HL-60 (cell line): ENCODE measurements around the gene GPX4.

Source experiments
- TF ChIP-seq, protein P1 (sequence below): IDR thresholded peaks from 2 replicates; pipeline ENCODE4 v1.6.1; 2012; ENCODE audit warnings: low read depth; ENCODE audit not compliant: insufficient replicate concordance
- TF ChIP-seq, protein P2 (sequence below): IDR thresholded peaks from one replicate; pipeline ENCODE4 v1.5.1; 2011; ENCODE audit warnings: low read length, control low read depth, inconsistent platforms; ENCODE audit not compliant: insufficient read depth

DNA sequence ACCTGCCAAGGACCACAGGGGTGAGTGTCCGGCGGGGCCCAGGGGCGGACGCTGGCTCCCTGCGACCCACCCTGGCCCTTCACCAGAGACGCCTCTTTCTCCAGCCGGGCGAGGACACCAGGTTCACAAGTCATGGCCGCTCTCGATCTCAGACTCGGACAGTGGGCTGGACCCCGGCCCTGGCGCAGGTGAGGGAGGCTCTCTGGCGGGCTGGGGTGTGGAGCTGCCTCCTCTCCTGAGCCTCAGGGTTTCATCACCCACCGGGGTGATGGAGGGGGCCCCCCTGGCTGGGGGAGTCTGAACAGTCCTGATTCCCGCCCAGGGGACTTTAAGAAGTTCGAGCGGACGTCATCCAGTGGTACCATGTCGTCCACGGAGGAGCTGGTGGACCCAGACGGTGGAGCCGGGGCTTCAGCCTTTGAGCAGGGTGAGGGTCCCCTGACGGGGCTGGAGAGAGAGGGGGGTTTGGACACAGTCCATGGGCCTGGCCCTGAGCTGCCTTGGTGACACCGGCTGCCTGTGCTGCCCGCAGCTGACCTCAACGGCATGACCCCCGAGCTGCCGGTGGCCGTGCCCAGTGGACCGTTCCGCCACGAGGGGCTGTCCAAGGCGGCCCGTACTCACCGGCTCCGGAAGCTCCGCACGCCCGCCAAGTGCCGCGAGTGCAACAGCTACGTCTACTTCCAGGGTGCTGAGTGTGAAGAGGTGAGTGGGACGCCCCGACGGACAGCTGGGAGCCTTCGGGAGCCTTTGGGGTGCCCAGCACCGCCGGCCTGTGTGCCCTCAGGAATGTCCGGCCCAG is 23.2 kb upstream of the GPX4 start:
- TF ChIP-seq, protein P1, sequence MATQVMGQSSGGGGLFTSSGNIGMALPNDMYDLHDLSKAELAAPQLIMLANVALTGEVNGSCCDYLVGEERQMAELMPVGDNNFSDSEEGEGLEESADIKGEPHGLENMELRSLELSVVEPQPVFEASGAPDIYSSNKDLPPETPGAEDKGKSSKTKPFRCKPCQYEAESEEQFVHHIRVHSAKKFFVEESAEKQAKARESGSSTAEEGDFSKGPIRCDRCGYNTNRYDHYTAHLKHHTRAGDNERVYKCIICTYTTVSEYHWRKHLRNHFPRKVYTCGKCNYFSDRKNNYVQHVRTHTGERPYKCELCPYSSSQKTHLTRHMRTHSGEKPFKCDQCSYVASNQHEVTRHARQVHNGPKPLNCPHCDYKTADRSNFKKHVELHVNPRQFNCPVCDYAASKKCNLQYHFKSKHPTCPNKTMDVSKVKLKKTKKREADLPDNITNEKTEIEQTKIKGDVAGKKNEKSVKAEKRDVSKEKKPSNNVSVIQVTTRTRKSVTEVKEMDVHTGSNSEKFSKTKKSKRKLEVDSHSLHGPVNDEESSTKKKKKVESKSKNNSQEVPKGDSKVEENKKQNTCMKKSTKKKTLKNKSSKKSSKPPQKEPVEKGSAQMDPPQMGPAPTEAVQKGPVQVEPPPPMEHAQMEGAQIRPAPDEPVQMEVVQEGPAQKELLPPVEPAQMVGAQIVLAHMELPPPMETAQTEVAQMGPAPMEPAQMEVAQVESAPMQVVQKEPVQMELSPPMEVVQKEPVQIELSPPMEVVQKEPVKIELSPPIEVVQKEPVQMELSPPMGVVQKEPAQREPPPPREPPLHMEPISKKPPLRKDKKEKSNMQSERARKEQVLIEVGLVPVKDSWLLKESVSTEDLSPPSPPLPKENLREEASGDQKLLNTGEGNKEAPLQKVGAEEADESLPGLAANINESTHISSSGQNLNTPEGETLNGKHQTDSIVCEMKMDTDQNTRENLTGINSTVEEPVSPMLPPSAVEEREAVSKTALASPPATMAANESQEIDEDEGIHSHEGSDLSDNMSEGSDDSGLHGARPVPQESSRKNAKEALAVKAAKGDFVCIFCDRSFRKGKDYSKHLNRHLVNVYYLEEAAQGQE = no peak
- TF ChIP-seq, protein P2, sequence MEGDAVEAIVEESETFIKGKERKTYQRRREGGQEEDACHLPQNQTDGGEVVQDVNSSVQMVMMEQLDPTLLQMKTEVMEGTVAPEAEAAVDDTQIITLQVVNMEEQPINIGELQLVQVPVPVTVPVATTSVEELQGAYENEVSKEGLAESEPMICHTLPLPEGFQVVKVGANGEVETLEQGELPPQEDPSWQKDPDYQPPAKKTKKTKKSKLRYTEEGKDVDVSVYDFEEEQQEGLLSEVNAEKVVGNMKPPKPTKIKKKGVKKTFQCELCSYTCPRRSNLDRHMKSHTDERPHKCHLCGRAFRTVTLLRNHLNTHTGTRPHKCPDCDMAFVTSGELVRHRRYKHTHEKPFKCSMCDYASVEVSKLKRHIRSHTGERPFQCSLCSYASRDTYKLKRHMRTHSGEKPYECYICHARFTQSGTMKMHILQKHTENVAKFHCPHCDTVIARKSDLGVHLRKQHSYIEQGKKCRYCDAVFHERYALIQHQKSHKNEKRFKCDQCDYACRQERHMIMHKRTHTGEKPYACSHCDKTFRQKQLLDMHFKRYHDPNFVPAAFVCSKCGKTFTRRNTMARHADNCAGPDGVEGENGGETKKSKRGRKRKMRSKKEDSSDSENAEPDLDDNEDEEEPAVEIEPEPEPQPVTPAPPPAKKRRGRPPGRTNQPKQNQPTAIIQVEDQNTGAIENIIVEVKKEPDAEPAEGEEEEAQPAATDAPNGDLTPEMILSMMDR = no peak
